Measurements from ENCODE around the gene CD274.

The CD274 gene

DNA sequence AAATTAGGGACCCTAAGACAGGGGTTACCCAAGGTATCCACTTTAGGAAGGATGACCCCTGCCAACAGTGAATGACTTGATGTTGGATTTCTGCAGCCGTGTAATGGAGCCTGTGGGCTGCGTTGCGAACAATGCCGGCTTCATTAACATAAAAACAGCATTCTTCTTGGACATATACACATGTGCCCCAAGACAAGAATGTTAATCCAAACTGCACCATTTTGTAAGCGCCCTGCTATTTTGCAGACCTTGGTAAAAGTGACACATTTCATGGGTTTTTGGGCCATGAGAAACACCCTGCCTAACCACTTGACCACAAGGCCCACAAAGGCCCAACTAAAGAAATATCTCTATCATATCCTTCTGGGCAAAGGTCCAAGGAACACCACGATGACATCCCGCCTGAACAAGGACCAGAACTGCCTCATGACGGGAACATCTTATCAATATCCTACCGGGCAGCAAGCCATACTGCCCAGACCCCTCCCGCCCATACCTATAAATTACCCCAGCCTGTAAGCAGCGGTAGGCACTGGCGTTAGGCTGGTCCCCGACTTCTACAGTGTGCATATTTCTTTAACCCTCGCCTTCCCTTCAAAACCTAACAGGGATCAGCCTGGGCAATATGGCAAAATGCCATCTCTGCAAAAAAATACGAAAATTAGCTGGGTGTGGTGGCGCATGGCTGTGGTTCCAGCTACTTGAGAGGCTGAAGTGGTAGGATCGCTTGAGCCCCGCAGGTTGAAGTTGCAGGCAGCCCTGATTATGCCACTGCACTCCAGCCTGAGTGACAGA, 50.3 kb downstream of the CD274 start:
- no peaks in the 10 kb centered on the region for H3K27me3 ChIP-seq (ENCODE audit: insufficient read depth, low read length)
- no peak overlapping the region for H3K4me3 ChIP-seq (ENCODE audit: low read depth, low read length)
- H3K4me1 ChIP-seq (ENCODE audit: control insufficient read depth, insufficient read depth, low read length, unreplicated experiment), result peaks cover 26% of the 10 kb centered on the region
- H2AFZ ChIP-seq (ENCODE audit: low read length, unreplicated experiment), result peak overlapping the region; percentile 28
- H3K27ac ChIP-seq (ENCODE audit: low read depth, low read length), result peak overlapping the region; percentile 51
- no peaks in the 10 kb centered on the region for H3K79me2 ChIP-seq (ENCODE audit: control insufficient read depth, insufficient read depth, low read length, unreplicated experiment)
- H3K36me3 ChIP-seq (ENCODE audit: insufficient read depth, low read length), result no peaks in the 10 kb centered on the region; the same call in 1 of the 2 replicates

DNA sequence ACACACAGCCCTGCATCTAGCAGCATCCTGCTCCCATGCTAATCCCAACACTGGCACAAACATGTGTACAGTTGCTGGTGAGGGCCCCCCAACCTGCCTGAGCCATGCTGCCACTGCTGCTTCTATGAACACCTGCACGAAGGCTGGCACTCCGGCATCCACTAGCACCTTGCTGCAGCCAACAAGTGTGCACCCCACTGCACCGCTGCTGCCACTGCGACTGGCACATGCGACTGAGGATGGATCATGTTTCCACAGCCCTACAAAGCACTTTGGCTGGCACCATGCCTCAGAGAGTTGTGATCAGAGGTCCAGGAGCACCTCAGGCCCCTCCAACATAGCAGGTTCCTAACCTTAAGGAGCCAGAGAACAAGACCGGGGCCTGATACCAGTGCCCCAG, 52.2 kb downstream of the CD274 start:
- Histone ChIP-seq H3K27ac (ENCODE audit: low read depth, low read length) (no peak overlapping the region), H3K36me3 (ENCODE audit: insufficient read depth, low read length) (no peaks in the 10 kb centered on the region; the same call in 1 of the 2 replicates), H2AFZ (ENCODE audit: low read length, unreplicated experiment) (no peak overlapping the region), H3K4me1 (ENCODE audit: control insufficient read depth, insufficient read depth, low read length, unreplicated experiment) (peaks cover 26% of the 10 kb centered on the region), H3K27me3 (ENCODE audit: insufficient read depth, low read length) (no peaks in the 10 kb centered on the region), H3K4me3 (ENCODE audit: low read depth, low read length) (no peak overlapping the region), H3K79me2 (ENCODE audit: control insufficient read depth, insufficient read depth, low read length, unreplicated experiment) (no peaks in the 10 kb centered on the region)

DNA sequence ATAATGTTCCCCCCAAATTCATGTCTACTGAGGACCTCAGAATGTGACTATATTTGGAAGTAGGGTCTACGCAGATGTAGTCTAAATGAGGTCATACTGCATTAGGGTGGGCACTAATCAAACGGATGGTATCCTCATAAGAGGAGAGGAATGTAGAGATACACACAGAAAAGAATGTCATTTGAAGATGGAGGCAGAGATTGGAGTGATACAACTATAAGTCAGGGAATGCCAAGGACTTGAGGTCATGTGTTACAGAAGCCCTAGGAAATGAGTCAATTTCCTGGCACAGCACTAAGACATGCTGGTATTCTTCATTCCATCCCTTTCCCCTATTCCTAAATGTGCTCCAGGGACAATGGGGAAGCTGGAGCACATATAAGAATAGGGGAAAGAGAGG, 59.2 kb downstream of the CD274 start:
- no peak overlapping the region for H2AFZ ChIP-seq (ENCODE audit: low read length, unreplicated experiment)
- H3K27ac ChIP-seq (ENCODE audit: low read depth, low read length), result peak overlapping the region; percentile 91
- peak overlapping the region; percentile 78 for H3K4me3 ChIP-seq (ENCODE audit: low read depth, low read length)
- H3K79me2 ChIP-seq (ENCODE audit: control insufficient read depth, insufficient read depth, low read length, unreplicated experiment), result peaks cover 38% of the 10 kb centered on the region
- no peaks in the 10 kb centered on the region for H3K27me3 ChIP-seq (ENCODE audit: insufficient read depth, low read length)
- peaks cover 40% of the 10 kb centered on the region for H3K4me1 ChIP-seq (ENCODE audit: control insufficient read depth, insufficient read depth, low read length, unreplicated experiment)
- H3K36me3 ChIP-seq (ENCODE audit: insufficient read depth, low read length), result no peaks in the 10 kb centered on the region; the same call in 1 of the 2 replicates

- peak within 1 kb of the TSS; percentile 78 for H3K4me3 ChIP-seq (ENCODE audit: low read depth, low read length)
- H3K4me1 ChIP-seq (ENCODE audit: control insufficient read depth, insufficient read depth, low read length, unreplicated experiment), result peaks cover 40% of the 10 kb centered on the region
Measured at GRCh38 chr9:5510360-5510931, 60.1 kb downstream of the CD274 start, which contains the start of gene PDCD1LG2. Gene PDCD1LG2 (plus strand): TSS chr9:5510531. CDS start chr9:5522547, 12,016 bp downstream.

GRCh38 chr9:5510989-5511388, 60.6 kb downstream of the CD274 start:
- Histone ChIP-seq H3K4me3 (ENCODE audit: low read depth, low read length) (peak overlapping the region; percentile 78), H3K36me3 (ENCODE audit: insufficient read depth, low read length) (no peaks in the 10 kb centered on the region), H2AFZ (ENCODE audit: low read length, unreplicated experiment) (peak overlapping the region; percentile 8), H3K79me2 (ENCODE audit: control insufficient read depth, insufficient read depth, low read length, unreplicated experiment) (peaks cover 43% of the 10 kb centered on the region), H3K4me1 (ENCODE audit: control insufficient read depth, insufficient read depth, low read length, unreplicated experiment) (peaks cover 40% of the 10 kb centered on the region), H3K27ac (ENCODE audit: low read depth, low read length) (peak overlapping the region; percentile 91), H3K27me3 (ENCODE audit: insufficient read depth, low read length) (no peaks in the 10 kb centered on the region)

More at GRCh38 chr9:5510360-5510931, 60.1 kb downstream of the CD274 start, which contains the start of gene PDCD1LG2:
- Histone ChIP-seq H2AFZ (ENCODE audit: low read length, unreplicated experiment) (peak within 1 kb of the TSS; percentile 8), H3K27me3 (ENCODE audit: insufficient read depth, low read length) (no peaks in the 10 kb centered on the region), H3K36me3 (ENCODE audit: insufficient read depth, low read length) (no peaks in the 10 kb centered on the region), H3K27ac (ENCODE audit: low read depth, low read length) (peak within 1 kb of the TSS; percentile 91), H3K79me2 (ENCODE audit: control insufficient read depth, insufficient read depth, low read length, unreplicated experiment) (peaks cover 43% of the 10 kb centered on the region)

DNA sequence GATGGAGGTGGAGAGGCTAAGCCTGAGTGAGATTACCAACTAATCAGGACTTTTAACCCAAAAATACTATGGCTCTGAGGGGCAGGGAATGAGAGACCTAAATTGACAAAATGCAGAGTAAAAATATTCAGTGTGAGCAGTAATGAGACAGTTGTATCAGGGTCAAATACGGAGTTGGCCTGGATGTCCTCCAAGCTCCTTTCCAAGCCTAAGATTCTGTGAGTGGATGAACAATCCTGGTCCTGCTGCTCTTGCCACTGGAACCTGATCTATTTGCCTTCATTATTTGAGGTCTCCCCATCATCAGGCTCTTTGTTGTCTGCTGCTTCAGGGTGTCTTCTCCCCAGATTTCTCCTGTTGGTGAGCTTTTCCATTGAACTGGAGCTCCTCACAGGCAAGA, 61.1 kb downstream of the CD274 start:
- H2AFZ ChIP-seq (ENCODE audit: low read length, unreplicated experiment), result no peak overlapping the region
- peaks cover 40% of the 10 kb centered on the region for H3K4me1 ChIP-seq (ENCODE audit: control insufficient read depth, insufficient read depth, low read length, unreplicated experiment)
- peaks cover 46% of the 10 kb centered on the region for H3K79me2 ChIP-seq (ENCODE audit: control insufficient read depth, insufficient read depth, low read length, unreplicated experiment)
- H3K27me3 ChIP-seq (ENCODE audit: insufficient read depth, low read length), result no peaks in the 10 kb centered on the region
- no peaks in the 10 kb centered on the region for H3K36me3 ChIP-seq (ENCODE audit: insufficient read depth, low read length)
- H3K27ac ChIP-seq (ENCODE audit: low read depth, low read length), result peak overlapping the region; percentile 91
- peak overlapping the region; percentile 78 for H3K4me3 ChIP-seq (ENCODE audit: low read depth, low read length)

- Histone ChIP-seq H2AFZ (ENCODE audit: low read length, unreplicated experiment) (no peak overlapping the region), H3K27me3 (ENCODE audit: insufficient read depth, low read length) (no peaks in the 10 kb centered on the region), H3K4me1 (ENCODE audit: control insufficient read depth, insufficient read depth, low read length, unreplicated experiment) (peaks cover 41% of the 10 kb centered on the region), H3K4me3 (ENCODE audit: low read depth, low read length) (peak overlapping the region; percentile 78), H3K36me3 (ENCODE audit: insufficient read depth, low read length) (no peaks in the 10 kb centered on the region; the same call in 1 of the 2 replicates), H3K79me2 (ENCODE audit: control insufficient read depth, insufficient read depth, low read length, unreplicated experiment) (peaks cover 47% of the 10 kb centered on the region), H3K27ac (ENCODE audit: low read depth, low read length) (peak overlapping the region; percentile 91)
Measured at GRCh38 chr9:5511935-5512580, 61.7 kb downstream of the CD274 start.

DNA sequence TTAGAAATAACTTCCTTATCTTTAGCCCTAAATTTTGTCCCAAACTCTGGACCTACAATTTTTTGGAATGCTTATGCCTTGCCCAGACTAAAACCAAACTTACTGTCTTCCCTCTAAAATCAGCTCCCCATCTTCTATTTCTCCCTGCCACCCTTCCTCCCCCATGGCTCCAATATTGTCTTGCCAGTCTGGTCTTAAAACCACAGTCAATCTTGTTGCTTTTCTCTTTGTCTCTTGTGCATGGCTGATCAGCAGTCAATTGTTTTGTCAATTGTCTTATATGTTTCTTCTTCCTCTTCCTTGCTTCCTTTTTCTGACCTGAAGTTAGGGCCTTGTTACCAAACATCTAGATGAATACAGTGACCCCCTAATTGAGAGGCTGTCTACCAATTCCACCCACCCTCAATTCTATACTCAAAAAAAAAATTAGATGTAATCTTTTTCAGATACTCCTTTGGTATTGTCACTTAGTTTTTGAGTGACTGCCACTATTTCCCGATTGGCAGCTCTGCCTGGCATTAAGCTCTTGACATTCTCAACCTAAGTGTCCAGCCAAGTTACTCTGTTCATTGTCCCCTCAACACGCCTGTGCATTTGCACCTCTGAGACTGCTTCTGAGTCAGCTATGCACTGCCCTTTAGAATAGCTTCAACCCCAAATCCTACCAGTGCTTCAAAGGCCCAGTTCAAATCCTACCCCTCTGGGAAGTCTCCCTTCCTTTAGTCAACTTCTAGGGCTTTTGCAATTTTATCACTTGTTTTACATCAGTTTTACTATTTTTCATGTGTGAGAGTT, 62.5 kb downstream of the CD274 start:
- no peak overlapping the region for H2AFZ ChIP-seq (ENCODE audit: low read length, unreplicated experiment)
- no peak overlapping the region for H3K27ac ChIP-seq (ENCODE audit: low read depth, low read length)
- no peaks in the 10 kb centered on the region; the same call in 1 of the 2 replicates for H3K36me3 ChIP-seq (ENCODE audit: insufficient read depth, low read length)
- peaks cover 47% of the 10 kb centered on the region for H3K79me2 ChIP-seq (ENCODE audit: control insufficient read depth, insufficient read depth, low read length, unreplicated experiment)
- H3K27me3 ChIP-seq (ENCODE audit: insufficient read depth, low read length), result no peaks in the 10 kb centered on the region
- H3K4me3 ChIP-seq (ENCODE audit: low read depth, low read length), result peak overlapping the region; percentile 78
- peaks cover 49% of the 10 kb centered on the region for H3K4me1 ChIP-seq (ENCODE audit: control insufficient read depth, insufficient read depth, low read length, unreplicated experiment)

DNA sequence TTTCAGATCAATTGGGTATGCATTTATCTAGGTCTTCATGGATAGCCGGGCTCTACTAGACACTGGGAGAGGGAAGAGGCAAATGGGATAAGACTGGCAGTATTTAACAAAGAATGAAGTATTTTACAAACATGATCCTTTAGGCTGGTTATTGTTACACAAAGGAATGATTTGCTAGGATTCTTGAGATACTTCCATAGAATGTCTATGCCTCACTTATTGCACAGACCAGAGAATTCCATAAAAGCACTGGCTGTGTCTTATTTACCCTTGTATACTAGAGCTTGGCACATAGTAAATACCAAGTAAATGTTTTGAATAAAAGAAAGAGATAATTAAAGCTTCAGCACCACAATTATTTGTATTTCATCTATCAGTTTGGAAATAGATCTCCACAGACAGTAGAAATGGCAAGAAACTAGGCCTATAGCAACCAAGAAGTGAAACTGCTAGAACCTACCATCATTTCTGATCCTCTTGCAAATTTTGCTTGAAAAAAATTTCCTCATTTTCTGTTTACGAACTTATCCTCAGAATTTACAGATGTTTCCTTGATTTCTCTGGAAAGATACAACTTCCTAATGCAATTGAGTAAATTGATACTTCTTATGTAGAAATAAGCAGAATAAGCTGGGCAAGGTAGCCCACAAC, 63.7 kb downstream of the CD274 start:
- no peaks in the 10 kb centered on the region; the same call in 1 of the 2 replicates for H3K36me3 ChIP-seq (ENCODE audit: insufficient read depth, low read length)
- H3K4me3 ChIP-seq (ENCODE audit: low read depth, low read length), result peak overlapping the region; percentile 78; the same call in 1 of the 2 replicates
- H3K79me2 ChIP-seq (ENCODE audit: control insufficient read depth, insufficient read depth, low read length, unreplicated experiment), result peaks cover 47% of the 10 kb centered on the region
- H2AFZ ChIP-seq (ENCODE audit: low read length, unreplicated experiment), result no peak overlapping the region
- no peaks in the 10 kb centered on the region for H3K27me3 ChIP-seq (ENCODE audit: insufficient read depth, low read length)
- H3K4me1 ChIP-seq (ENCODE audit: control insufficient read depth, insufficient read depth, low read length, unreplicated experiment), result peaks cover 49% of the 10 kb centered on the region
- no peak overlapping the region for H3K27ac ChIP-seq (ENCODE audit: low read depth, low read length)
